Heart right ventricle (tissue), 16 donors: Measurements from ENCODE around the gene VPS13D. TPM values are rescaled to one million over a fixed set of nuclear protein-coding genes. Genes with fewer than 3 reads are reported as not detected.

Experiments
- ATAC-seq, 8 donors: fragments of 200-7000 bp; cut with Tn5 transposase; one replicate each; pipeline ENCODE4 v1.9.1; 2020; ENCODE audit warnings: mild to moderate bottlenecking in 8 of 8, moderate library complexity in 8 of 8, moderate number of reproducible peaks in 1 of 8
- DNase-seq, 2 donors: peaks; one replicate each; pipeline ENCODE4 v3.0.0-alpha.2; 2020
- H3K27ac ChIP-seq, 10 donors: fragments of 200-600 bp; sonication (generic) in 2 of 10; one replicate each; pipeline versions ENCODE4 v1.5.0 to v1.8.0; 2020 to 2022; ENCODE audit warnings: mild to moderate bottlenecking in 3 of 10
- H3K27me3 ChIP-seq, 7 donors: fragments of 200-600 bp; one replicate each; pipeline ENCODE4 v1.8.0; 2021 to 2022; ENCODE audit warnings: mild to moderate bottlenecking in 2 of 7
- H3K36me3 ChIP-seq, 9 donors: fragments of 200-600 bp; sonication (generic) in 1 of 9; one replicate each; pipeline versions ENCODE4 v1.5.0 to v1.8.0; 2020 to 2022; ENCODE audit warnings: mild to moderate bottlenecking in 2 of 9
- H3K4me1 ChIP-seq, 9 donors: fragments of 200-600 bp; sonication (generic) in 1 of 9; one replicate each; pipeline versions ENCODE4 v1.5.0 to v1.8.0; 2020 to 2022; ENCODE audit warnings: mild to moderate bottlenecking in 4 of 9
- H3K4me3 ChIP-seq, 10 donors: fragments of 200-600 bp; sonication (generic) in 2 of 10; one replicate each; pipeline versions ENCODE4 v1.5.0 to v1.8.0; 2020 to 2022; ENCODE audit warnings: mild to moderate bottlenecking in 7 of 10, moderate library complexity in 2 of 10
- H3K9me3 ChIP-seq, 11 donors: fragments of 200-600 bp in 10 of 11; sonication (generic) in 2 of 11; one replicate each; pipeline versions ENCODE4 v1.5.0 to v1.8.0; 2013 to 2022; ENCODE audit warnings: mild to moderate bottlenecking in 2 of 11, control low read depth in 1 of 11, moderate library complexity in 1 of 11
- CTCF ChIP-seq, 9 donors: fragments of 200-600 bp; sonication (generic) in 2 of 9; IDR thresholded peaks; one replicate each; pipeline versions ENCODE4 v1.5.0 to v1.8.0; 2021 to 2022; ENCODE audit warnings: antibody characterized with exemption in 9 of 9, mild to moderate bottlenecking in 5 of 9, moderate library complexity in 1 of 9
- WGBS, 2 donors: extraction: QIAGEN DNeasy Blood & Tissue Kit; methylation state at CpG; one replicate each; pipeline ENCODE4 v1.1.7; 2013; ENCODE audit warnings: inconsistent platforms in 1 of 2; 5-methylcytosine and 5-hydroxymethylcytosine counted together
- intact Hi-C, 10 donors: fragments of 100-400 bp; cut with DNase I; formaldehyde crosslinking; loops; one replicate each; pipeline versions ENCODE4 v1.11.1 to v1.14.2; 2022
- long read RNA-seq, 3 donors: library from polyadenylated mRNA; unstranded; transcript quantifications; one replicate each; pipeline ENCODE4 v2.0.0, GENCODE V29; 2020 to 2021
- polyA plus RNA-seq, 2 donors: library from polyadenylated mRNA; stranded (reverse); fragments of 200-250 nt; gene quantifications; one replicate each; pipeline ENCODE4 v1.2.3, GENCODE V29; 2013
- total RNA-seq, 10 donors: library from RNA; stranded (reverse); fragmentation: NEBNext Ultra II Directional in 3 of 10; extraction: Animal tissue kit (Norgen Biotek cat#: 25700) in 3 of 10; gene quantifications; one replicate each; pipeline versions ENCODE4 v1.2.1 to v1.2.4, GENCODE V29; 2021 to 2023
- donor health status: Arrhythmogenic right ventricular cardiomyopathy.
- donor health status: ischemic (EF 13 %, LVEDD 7.1; RV severe dilation, severe dysfunction).
- donor health status: healthy with polysubstance abuse.
- donor health status: DM: no; HTN: yes; CAD: no.
- donor health status: DM: no; HTN: no; CAD: no.
- donor health status: ischemic (EF 25% LVEDD 6.9; RV normal size, moderate dysfunction).
- donor health status: ischemic (EF 25% LVEDD 5.7; RV mildly dilated, moderate dysfunction).
- donor health status: healthy.
- donor health status: DM: yes; HTN: yes; CAD: no.
- donor health status: Ischemic cardiomyopathy.
- donor health status: ischemic (EF 35%, LVEDD 5.7; RV mildly dilated, moderate dysfunction).
- donor health status: nonischemic (EF 11% LVEDD 7.7; RV severe dilation, severe dysfunction).
- donor health status: DM: yes; HTN: yes; CAD: no.
- donor health status: PGD.
- donor health status: ischemic (EF 29% LVEDD 5.4; RV normal size, mild dysfunction).
- donor health status: nonischemic (EF 23%, LVEDD 6.1; RV moderate dilation, normal function).

VPS13D gene
- total RNA-seq (100 to 1,000 TPM in 2 of 10 donors, 10 to 100 TPM in 8; 59.6 to 161 (median 92.0) TPM), polyA plus RNA-seq (10 to 100 TPM; 36.9 to 48.2 TPM)
- long read RNA-seq, donor 1, partial matches to known transcripts = 29 of 53 reads
- long read RNA-seq, donor 1, other reads (novel, unspliced or antisense) = 23 of 53 reads
- long read RNA-seq, donor 2, partial matches to known transcripts = 44 of 48 reads
- long read RNA-seq, donor 2, other reads (novel, unspliced or antisense) = 4 of 48 reads
- long read RNA-seq, donor 3, partial matches to known transcripts = 70 of 116 reads
- long read RNA-seq, donor 3, other reads (novel, unspliced or antisense) = 45 of 116 reads

GRCh38 chr1:12229835-12230548, at the start of gene VPS13D:
Gene VPS13D, plus strand, starts transcription at chr1:12230030. Its CDS starts 4,237 bp downstream, at chr1:12234267.
- Histone ChIP-seq H3K36me3 (peaks cover 0 to 15% (median 6%) of the 10 kb centered on the region in 9 donors), H3K4me3 (peak within 1 kb of the TSS; percentile 71 to 100 (median 98)), H3K4me1 (peaks cover 2 to 29% (median 16%) of the 10 kb centered on the region in 9 donors), H3K27me3 (no peaks in the 10 kb centered on the region), H3K27ac (peak within 1 kb of the TSS; percentile 72 to 98 (median 96)), H3K9me3 (no peaks in the 10 kb centered on the region)
- DNase-seq (peak; percentile 80 to 89), ATAC-seq (peak; percentile 77 to 95 (median 86))
- 0% methylated on average over 65 to 77 of the region's 77 CpGs for WGBS, 2 donors
- peak; percentile 85 to 99 (median 94) for TF ChIP-seq CTCF (IDR thresholded peaks at IDR 0.05)
- intact Hi-C loops = no loop called here

- H3K4me1 ChIP-seq = peaks cover 23 to 100% (median 91%) of the 10 kb centered on the region in 9 donors
- peak overlapping the region; percentile 26 to 99 (median 77) for H3K27ac ChIP-seq
- no peak for TF ChIP-seq CTCF (IDR thresholded peaks at IDR 0.05)
- no peaks in the 10 kb centered on the region for H3K9me3 ChIP-seq
- H3K4me3 ChIP-seq = peak overlapping the region in 1 of 10 donors; percentile 7
- peaks cover 0 to 31% (median 0%) of the 10 kb centered on the region in 9 donors for H3K36me3 ChIP-seq
- intact Hi-C loops = loop anchor here in 1 of 10 donors (5.0 kb wide), 2 partner anchors 33 to 48 kb away; no protein-coding TSS in a partner anchor
- peaks cover 0 to 5% (median 0%) of the 10 kb centered on the region in 7 donors for H3K27me3 ChIP-seq
- peak; percentile 59 to 65 for DNase-seq
- peak in 7 of 8 donors; percentile 6 to 39 (median 18) for ATAC-seq
- 68 to 71% methylated on average over 10 of the region's 10 CpGs for WGBS, 2 donors
These were observed 49.5 kb upstream of the VPS13D start for GRCh38 chr1:12180315-12180714.

- TF ChIP-seq CTCF (IDR thresholded peaks at IDR 0.05) = no peak
- Histone ChIP-seq H3K4me3 (peak overlapping the region in 1 of 10 donors; percentile 7), H3K4me1 (peaks cover 22 to 100% (median 91%) of the 10 kb centered on the region in 9 donors), H3K27ac (peak overlapping the region; percentile 26 to 99 (median 77)), H3K36me3 (peaks cover 0 to 31% (median 0%) of the 10 kb centered on the region in 9 donors), H3K9me3 (no peaks in the 10 kb centered on the region), H3K27me3 (peaks cover 0 to 5% (median 0%) of the 10 kb centered on the region in 7 donors)
- DNase-seq (no peak), ATAC-seq (no peak)
- 77 to 82% methylated on average over 7 of the region's 7 CpGs for WGBS, 2 donors
- intact Hi-C loops = loop anchor here in 1 of 10 donors (5.0 kb wide), 2 partner anchors 34 to 49 kb away; no protein-coding TSS in a partner anchor
These were observed 48.9 kb upstream of the VPS13D start for GRCh38 chr1:12180903-12181302.

GRCh38 chr1:12181568-12181967, 48.3 kb upstream of the VPS13D start:
- H3K4me1 ChIP-seq = peaks cover 26 to 100% (median 93%) of the 10 kb centered on the region in 9 donors
- WGBS, 2 donors = 95 to 96% methylated on average over 7 of the region's 7 CpGs
- DNase-seq (no peak), ATAC-seq (no peak)
- H3K27ac ChIP-seq = peak overlapping the region in 9 of 10 donors; percentile 56 to 99 (median 76)
- H3K4me3 ChIP-seq = no peak overlapping the region
- peaks cover 0 to 5% (median 0%) of the 10 kb centered on the region in 7 donors for H3K27me3 ChIP-seq
- intact Hi-C loops = loop anchor here in 1 of 10 donors (5.0 kb wide), 2 partner anchors 34 to 49 kb away; no protein-coding TSS in a partner anchor
- no peak for TF ChIP-seq CTCF (IDR thresholded peaks at IDR 0.05)
- peaks cover 0 to 37% (median 0%) of the 10 kb centered on the region in 9 donors for H3K36me3 ChIP-seq
- no peaks in the 10 kb centered on the region for H3K9me3 ChIP-seq
